CD14-positive monocyte (primary cell): ENCODE measurements around the gene MFN1. TPM values are rescaled to one million over a fixed set of nuclear protein-coding genes. Genes with fewer than 3 reads are reported as not detected.

Experiments used
- DNase-seq, 3 donors: peaks; one replicate each; pipeline ENCODE4 v3.0.0-alpha.2; 2011 to 2022
- H2AFZ ChIP-seq: 2 replicates; pipeline ENCODE4 v1.6.0; 2012; ENCODE audit warnings: mild to moderate bottlenecking, low read depth, low read length, inconsistent platforms; ENCODE audit not compliant: insufficient read depth, poor library complexity, severe bottlenecking
- H3K27ac ChIP-seq, 2 donors: 1 replicate in 1 of 2; 2 replicates in 1 of 2; pipeline ENCODE4 v1.5.1; 2012 to 2013; ENCODE audit warnings: low read length in 2 of 2, control low read depth in 1 of 2, inconsistent platforms in 1 of 2, low read depth in 1 of 2, mild to moderate bottlenecking in 1 of 2
- H3K27me3 ChIP-seq, 2 donors: one replicate each; pipeline versions ENCODE4 v1.6.0 to v1.6.1; 2011 to 2013; ENCODE audit warnings: low read length in 2 of 2; ENCODE audit not compliant: control insufficient read depth in 2 of 2, insufficient read depth in 2 of 2
- H3K36me3 ChIP-seq, 2 donors: replicated peaks in 1 of 2; 1 replicate in 1 of 2; 2 replicates in 1 of 2; pipeline versions ENCODE4 v1.5.1 to v1.6.1; 2012 to 2013; ENCODE audit warnings: low read length in 2 of 2, control low read depth in 1 of 2, inconsistent platforms in 1 of 2, mild to moderate bottlenecking in 1 of 2; ENCODE audit not compliant: insufficient read depth in 2 of 2, control insufficient read depth in 1 of 2
- H3K4me1 ChIP-seq, 2 donors: 1 replicate in 1 of 2; 2 replicates in 1 of 2; pipeline versions ENCODE4 v1.5.1 to v1.6.1; 2012 to 2013; ENCODE audit warnings: low read length in 2 of 2, control low read depth in 1 of 2, inconsistent platforms in 1 of 2, mild to moderate bottlenecking in 1 of 2, moderate library complexity in 1 of 2; ENCODE audit not compliant: insufficient read depth in 2 of 2, control insufficient read depth in 1 of 2
- H3K4me2 ChIP-seq: replicated peaks from 2 replicates; pipeline ENCODE3; 2012; ENCODE audit warnings: low read length, moderate library complexity, mild to moderate bottlenecking; ENCODE audit not compliant: poor library complexity, severe bottlenecking; ENCODE audit errors: extremely low read depth
- H3K4me3 ChIP-seq, 3 experiments: fragments of 200-600 bp in 1 of 3; sonication (generic) in 1 of 3; replicated peaks in 1 of 3; 1 replicate in 2 of 3; 2 replicates in 1 of 3; pipeline ENCODE4 v1.5.1; 2011 to 2013; ENCODE audit warnings: low read length in 3 of 3, mild to moderate bottlenecking in 3 of 3, control low read depth in 2 of 3, low read depth in 2 of 3, inconsistent platforms in 1 of 3, moderate library complexity in 1 of 3
- H3K79me2 ChIP-seq: 2 replicates; pipeline ENCODE4 v1.6.0; 2012; ENCODE audit warnings: mild to moderate bottlenecking, control low read depth, inconsistent platforms, low read length, moderate library complexity; ENCODE audit not compliant: insufficient read depth
- H3K9ac ChIP-seq: 2 replicates; pipeline ENCODE4 v1.6.0; 2017; ENCODE audit warnings: low read length, mild to moderate bottlenecking; ENCODE audit not compliant: insufficient read depth, poor library complexity, severe bottlenecking
- H3K9me3 ChIP-seq, 2 donors: replicated peaks in 1 of 2; 1 replicate in 1 of 2; 2 replicates in 1 of 2; pipeline versions ENCODE4 v1.5.1 to v1.6.1; 2012 to 2013; ENCODE audit warnings: low read length in 2 of 2, control low read depth in 1 of 2; ENCODE audit not compliant: control insufficient read depth in 1 of 2, insufficient read depth in 1 of 2
- H4K20me1 ChIP-seq: 2 replicates; pipeline ENCODE4 v1.6.0; 2012; ENCODE audit warnings: mild to moderate bottlenecking, low read length, control low read depth, moderate library complexity; ENCODE audit not compliant: insufficient read depth
- H3K27ac Mint-ChIP-seq, 7 donors: one replicate each; pipeline ENCODE4 v1.8.0; 2020; ENCODE audit warnings: mild to moderate bottlenecking in 7 of 7, mixed read lengths in 7 of 7, moderate library complexity in 6 of 7, inconsistent platforms in 2 of 7
- H3K27me3 Mint-ChIP-seq, 3 donors: one replicate each; pipeline ENCODE4 v1.8.0; 2021 to 2022; ENCODE audit warnings: low read depth in 3 of 3, mild to moderate bottlenecking in 3 of 3, mixed read lengths in 3 of 3, moderate library complexity in 3 of 3, inconsistent platforms in 1 of 3
- H3K36me3 Mint-ChIP-seq, 2 donors: one replicate each; pipeline ENCODE4 v1.8.0; 2020; ENCODE audit warnings: mixed read lengths in 2 of 2, inconsistent platforms in 1 of 2, mild to moderate bottlenecking in 1 of 2
- H3K4me1 Mint-ChIP-seq: one replicate; pipeline ENCODE4 v1.8.0; 2020; ENCODE audit warnings: mild to moderate bottlenecking, mixed read lengths
- H3K4me3 Mint-ChIP-seq, 2 donors: one replicate each; pipeline ENCODE4 v1.8.0; 2020; ENCODE audit warnings: mild to moderate bottlenecking in 2 of 2, mixed read lengths in 2 of 2, moderate library complexity in 1 of 2
- H3K9me3 Mint-ChIP-seq, 7 donors: one replicate each; pipeline ENCODE4 v1.8.0; 2020 to 2022; ENCODE audit warnings: mixed read lengths in 7 of 7, mild to moderate bottlenecking in 6 of 7, moderate library complexity in 6 of 7, inconsistent platforms in 2 of 7
- CTCF ChIP-seq: fragments of 200-600 bp; IDR thresholded peaks from one replicate; pipeline ENCODE4 v1.8.0; 2022; ENCODE audit warnings: antibody characterized with exemption, mild to moderate bottlenecking
- WGBS: methylation state at CpG from one replicate; pipeline ENCODE4 v1.1.5; 2013; ENCODE audit warnings: missing lambda C conversion rate; ENCODE audit not compliant: insufficient coverage; 5-methylcytosine and 5-hydroxymethylcytosine counted together
- intact Hi-C, 2 donors: fragments of 100-400 bp; cut with micrococcal nuclease; formaldehyde crosslinking; loops; one replicate each; pipeline versions ENCODE4 v1.15.0 to v1.15.1; 2023
- polyA plus RNA-seq, 3 donors: library from polyadenylated mRNA; depleted of rRNA in 1 of 3; unstranded in 2 of 3; stranded (reverse) in 1 of 3; fragments of 300-500 nt in 2 of 3; fragments of >200 nt in 1 of 3; fragmentation: Illumina TruSeq in 2 of 3; gene quantifications; 1 replicate in 2 of 3; 2 replicates in 1 of 3; pipeline ENCODE4 v1.2.3, GENCODE V29; 2012 to 2021

Gene MFN1
- polyA plus RNA-seq, 3 donors = 5.6 to 15.2 (median 12.2) TPM

GRCh38 chr3:179299316-179299715 is 48.2 kb upstream of the MFN1 start:
- Histone ChIP-seq H3K79me2 (no peaks in the 10 kb centered on the region), H4K20me1 (no peaks in the 10 kb centered on the region), H3K4me2 (no peak overlapping the region), H3K9me3 (no peaks in the 10 kb centered on the region), H3K27ac (no peak overlapping the region), H3K27me3 (no peaks in the 10 kb centered on the region), H3K4me3 (no peak overlapping the region), H3K36me3 (no peaks in the 10 kb centered on the region), H2AFZ (no peak overlapping the region), H3K9ac (no peak overlapping the region), H3K4me1 (no peaks in the 10 kb centered on the region)
- H3K27ac Mint-ChIP-seq = no peak overlapping the region
- no peak overlapping the region for H3K4me3 Mint-ChIP-seq
- H3K4me1 Mint-ChIP-seq = no peaks in the 10 kb centered on the region
- no peak for DNase-seq
- TF ChIP-seq CTCF = no peak
- no peaks in the 10 kb centered on the region for H3K36me3 Mint-ChIP-seq
- intact Hi-C loops = no loop called here
- no CpG with 5 or more reads among the region's 2 CpGs for WGBS
- peaks cover 0 to 1% (median 0%) of the 10 kb centered on the region in 3 donors for H3K27me3 Mint-ChIP-seq
- peaks cover 0 to 9% (median 2%) of the 10 kb centered on the region in 7 donors for H3K9me3 Mint-ChIP-seq

- Mint-ChIP-seq H3K4me1 (no peaks in the 10 kb centered on the region), H3K9me3 (peaks cover 0 to 9% (median 2%) of the 10 kb centered on the region in 7 donors)
- TF ChIP-seq CTCF = no peak
These were observed 47.4 kb upstream of the MFN1 start for GRCh38 chr3:179299999-179300613.

More at GRCh38 chr3:179299999-179300613, 47.4 kb upstream of the MFN1 start:
- intact Hi-C loops = no loop called here
- Mint-ChIP-seq H3K36me3 (no peaks in the 10 kb centered on the region), H3K27me3 (peaks cover 0 to 1% (median 0%) of the 10 kb centered on the region in 3 donors), H3K27ac (peak overlapping the region in 1 of 7 donors; percentile 54), H3K4me3 (no peak overlapping the region)
- Histone ChIP-seq H3K4me3 (no peak overlapping the region), H4K20me1 (no peaks in the 10 kb centered on the region), H3K4me2 (no peak overlapping the region), H3K79me2 (no peaks in the 10 kb centered on the region), H3K36me3 (no peaks in the 10 kb centered on the region), H3K9ac (no peak overlapping the region), H3K27me3 (no peaks in the 10 kb centered on the region), H3K27ac (no peak overlapping the region), H2AFZ (no peak overlapping the region), H3K9me3 (no peaks in the 10 kb centered on the region), H3K4me1 (no peaks in the 10 kb centered on the region)
- DNase-seq = no peak
- 80% methylated on average over 2 of the region's 5 CpGs for WGBS
